CD14-positive monocyte (primary cell): ENCODE data around the gene TRPV4. TPM values are rescaled to one million over a fixed set of nuclear protein-coding genes. Genes with fewer than 3 reads are reported as not detected.

Experiments used
- DNase-seq, 3 donors: peaks; one replicate each; pipeline ENCODE4 v3.0.0-alpha.2; 2011 to 2022
- H2AFZ ChIP-seq: 2 replicates; pipeline ENCODE4 v1.6.0; 2012; ENCODE audit warnings: mild to moderate bottlenecking, low read depth, low read length, inconsistent platforms; ENCODE audit not compliant: insufficient read depth, poor library complexity, severe bottlenecking
- H3K27ac ChIP-seq, 2 donors: 1 replicate in 1 of 2; 2 replicates in 1 of 2; pipeline ENCODE4 v1.5.1; 2012 to 2013; ENCODE audit warnings: low read length in 2 of 2, control low read depth in 1 of 2, inconsistent platforms in 1 of 2, low read depth in 1 of 2, mild to moderate bottlenecking in 1 of 2
- H3K27me3 ChIP-seq, 2 donors: one replicate each; pipeline versions ENCODE4 v1.6.0 to v1.6.1; 2011 to 2013; ENCODE audit warnings: low read length in 2 of 2; ENCODE audit not compliant: control insufficient read depth in 2 of 2, insufficient read depth in 2 of 2
- H3K36me3 ChIP-seq, 2 donors: replicated peaks in 1 of 2; 1 replicate in 1 of 2; 2 replicates in 1 of 2; pipeline versions ENCODE4 v1.5.1 to v1.6.1; 2012 to 2013; ENCODE audit warnings: low read length in 2 of 2, control low read depth in 1 of 2, inconsistent platforms in 1 of 2, mild to moderate bottlenecking in 1 of 2; ENCODE audit not compliant: insufficient read depth in 2 of 2, control insufficient read depth in 1 of 2
- H3K4me1 ChIP-seq, 2 donors: 1 replicate in 1 of 2; 2 replicates in 1 of 2; pipeline versions ENCODE4 v1.5.1 to v1.6.1; 2012 to 2013; ENCODE audit warnings: low read length in 2 of 2, control low read depth in 1 of 2, inconsistent platforms in 1 of 2, mild to moderate bottlenecking in 1 of 2, moderate library complexity in 1 of 2; ENCODE audit not compliant: insufficient read depth in 2 of 2, control insufficient read depth in 1 of 2
- H3K4me2 ChIP-seq: replicated peaks from 2 replicates; pipeline ENCODE3; 2012; ENCODE audit warnings: low read length, moderate library complexity, mild to moderate bottlenecking; ENCODE audit not compliant: poor library complexity, severe bottlenecking; ENCODE audit errors: extremely low read depth
- H3K4me3 ChIP-seq, 3 experiments: fragments of 200-600 bp in 1 of 3; sonication (generic) in 1 of 3; replicated peaks in 1 of 3; 1 replicate in 2 of 3; 2 replicates in 1 of 3; pipeline ENCODE4 v1.5.1; 2011 to 2013; ENCODE audit warnings: low read length in 3 of 3, mild to moderate bottlenecking in 3 of 3, control low read depth in 2 of 3, low read depth in 2 of 3, inconsistent platforms in 1 of 3, moderate library complexity in 1 of 3
- H3K79me2 ChIP-seq: 2 replicates; pipeline ENCODE4 v1.6.0; 2012; ENCODE audit warnings: mild to moderate bottlenecking, control low read depth, inconsistent platforms, low read length, moderate library complexity; ENCODE audit not compliant: insufficient read depth
- H3K9ac ChIP-seq: 2 replicates; pipeline ENCODE4 v1.6.0; 2017; ENCODE audit warnings: low read length, mild to moderate bottlenecking; ENCODE audit not compliant: insufficient read depth, poor library complexity, severe bottlenecking
- H3K9me3 ChIP-seq, 2 donors: replicated peaks in 1 of 2; 1 replicate in 1 of 2; 2 replicates in 1 of 2; pipeline versions ENCODE4 v1.5.1 to v1.6.1; 2012 to 2013; ENCODE audit warnings: low read length in 2 of 2, control low read depth in 1 of 2; ENCODE audit not compliant: control insufficient read depth in 1 of 2, insufficient read depth in 1 of 2
- H4K20me1 ChIP-seq: 2 replicates; pipeline ENCODE4 v1.6.0; 2012; ENCODE audit warnings: mild to moderate bottlenecking, low read length, control low read depth, moderate library complexity; ENCODE audit not compliant: insufficient read depth
- H3K27ac Mint-ChIP-seq, 7 donors: one replicate each; pipeline ENCODE4 v1.8.0; 2020; ENCODE audit warnings: mild to moderate bottlenecking in 7 of 7, mixed read lengths in 7 of 7, moderate library complexity in 6 of 7, inconsistent platforms in 2 of 7
- H3K27me3 Mint-ChIP-seq, 3 donors: one replicate each; pipeline ENCODE4 v1.8.0; 2021 to 2022; ENCODE audit warnings: low read depth in 3 of 3, mild to moderate bottlenecking in 3 of 3, mixed read lengths in 3 of 3, moderate library complexity in 3 of 3, inconsistent platforms in 1 of 3
- H3K36me3 Mint-ChIP-seq, 2 donors: one replicate each; pipeline ENCODE4 v1.8.0; 2020; ENCODE audit warnings: mixed read lengths in 2 of 2, inconsistent platforms in 1 of 2, mild to moderate bottlenecking in 1 of 2
- H3K4me1 Mint-ChIP-seq: one replicate; pipeline ENCODE4 v1.8.0; 2020; ENCODE audit warnings: mild to moderate bottlenecking, mixed read lengths
- H3K4me3 Mint-ChIP-seq, 2 donors: one replicate each; pipeline ENCODE4 v1.8.0; 2020; ENCODE audit warnings: mild to moderate bottlenecking in 2 of 2, mixed read lengths in 2 of 2, moderate library complexity in 1 of 2
- H3K9me3 Mint-ChIP-seq, 7 donors: one replicate each; pipeline ENCODE4 v1.8.0; 2020 to 2022; ENCODE audit warnings: mixed read lengths in 7 of 7, mild to moderate bottlenecking in 6 of 7, moderate library complexity in 6 of 7, inconsistent platforms in 2 of 7
- WGBS: methylation state at CpG from one replicate; pipeline ENCODE4 v1.1.5; 2013; ENCODE audit warnings: missing lambda C conversion rate; ENCODE audit not compliant: insufficient coverage; 5-methylcytosine and 5-hydroxymethylcytosine counted together
- intact Hi-C, 2 donors: fragments of 100-400 bp; cut with micrococcal nuclease; formaldehyde crosslinking; loops; one replicate each; pipeline versions ENCODE4 v1.15.0 to v1.15.1; 2023
- polyA plus RNA-seq, 3 donors: library from polyadenylated mRNA; depleted of rRNA in 1 of 3; unstranded in 2 of 3; stranded (reverse) in 1 of 3; fragments of 300-500 nt in 2 of 3; fragments of >200 nt in 1 of 3; fragmentation: Illumina TruSeq in 2 of 3; gene quantifications; 1 replicate in 2 of 3; 2 replicates in 1 of 3; pipeline ENCODE4 v1.2.3, GENCODE V29; 2012 to 2021
- TF ChIP-seq, protein P1 (sequence below): fragments of 200-600 bp; IDR thresholded peaks from one replicate; pipeline ENCODE4 v1.8.0; 2022; ENCODE audit warnings: antibody characterized with exemption, mild to moderate bottlenecking

The TRPV4 gene
- polyA plus RNA-seq, 3 donors = 0.64 to 3.1 (median 2.0) TPM

DNA sequence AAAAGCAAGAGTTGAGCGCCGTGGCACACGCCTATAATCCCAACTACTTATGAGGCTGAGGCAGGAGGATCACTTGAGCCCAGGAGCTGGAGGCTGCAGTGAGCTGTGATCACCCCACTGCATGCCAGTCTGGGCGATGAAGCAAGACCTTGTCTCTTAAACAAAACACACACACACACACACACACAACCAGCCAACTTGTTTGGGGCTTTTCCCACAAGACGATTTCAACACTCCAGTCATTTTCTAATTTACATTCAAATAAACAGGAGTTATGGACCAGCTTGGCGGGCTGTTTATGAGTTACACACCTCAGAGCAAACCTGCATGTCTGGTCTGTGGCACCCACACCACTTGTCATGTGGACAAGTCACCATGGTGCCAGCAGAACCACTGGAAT is 40.5 kb upstream of the TRPV4 start:
- no peak overlapping the region for H3K4me3 ChIP-seq
- no peak overlapping the region for H2AFZ ChIP-seq
- H3K27ac ChIP-seq = peak overlapping the region in 1 of 2 donors; percentile 40
- TF ChIP-seq, protein P1, sequence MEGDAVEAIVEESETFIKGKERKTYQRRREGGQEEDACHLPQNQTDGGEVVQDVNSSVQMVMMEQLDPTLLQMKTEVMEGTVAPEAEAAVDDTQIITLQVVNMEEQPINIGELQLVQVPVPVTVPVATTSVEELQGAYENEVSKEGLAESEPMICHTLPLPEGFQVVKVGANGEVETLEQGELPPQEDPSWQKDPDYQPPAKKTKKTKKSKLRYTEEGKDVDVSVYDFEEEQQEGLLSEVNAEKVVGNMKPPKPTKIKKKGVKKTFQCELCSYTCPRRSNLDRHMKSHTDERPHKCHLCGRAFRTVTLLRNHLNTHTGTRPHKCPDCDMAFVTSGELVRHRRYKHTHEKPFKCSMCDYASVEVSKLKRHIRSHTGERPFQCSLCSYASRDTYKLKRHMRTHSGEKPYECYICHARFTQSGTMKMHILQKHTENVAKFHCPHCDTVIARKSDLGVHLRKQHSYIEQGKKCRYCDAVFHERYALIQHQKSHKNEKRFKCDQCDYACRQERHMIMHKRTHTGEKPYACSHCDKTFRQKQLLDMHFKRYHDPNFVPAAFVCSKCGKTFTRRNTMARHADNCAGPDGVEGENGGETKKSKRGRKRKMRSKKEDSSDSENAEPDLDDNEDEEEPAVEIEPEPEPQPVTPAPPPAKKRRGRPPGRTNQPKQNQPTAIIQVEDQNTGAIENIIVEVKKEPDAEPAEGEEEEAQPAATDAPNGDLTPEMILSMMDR = no peak
- peaks cover 96% of the 10 kb centered on the region for H4K20me1 ChIP-seq
- no peaks in the 10 kb centered on the region for H3K9me3 ChIP-seq
- H3K27ac Mint-ChIP-seq = peak overlapping the region in 4 of 7 donors; percentile 18 to 65 (median 41)
- H3K79me2 ChIP-seq = peaks cover 87% of the 10 kb centered on the region
- peaks cover 30 to 74% of the 10 kb centered on the region in 2 donors for H3K36me3 Mint-ChIP-seq
- intact Hi-C loops = loop anchor here in 1 of 2 donors (10.0 kb wide), 1 partner anchor 159 kb away; the partner anchor contains the start of gene FAM222A
- peaks cover 11 to 25% of the 10 kb centered on the region in 2 donors for H3K36me3 ChIP-seq
- no peak overlapping the region for H3K9ac ChIP-seq
- peaks cover 0 to 2% (median 0%) of the 10 kb centered on the region in 7 donors for H3K9me3 Mint-ChIP-seq
- H3K4me1 ChIP-seq = peaks cover 61 to 78% of the 10 kb centered on the region in 2 donors
- H3K4me3 Mint-ChIP-seq = no peak overlapping the region
- H3K27me3 ChIP-seq = no peaks in the 10 kb centered on the region
- peaks cover 73% of the 10 kb centered on the region for H3K4me1 Mint-ChIP-seq
- 92% methylated on average over 4 of the region's 6 CpGs for WGBS
- H3K27me3 Mint-ChIP-seq = peaks cover 0 to 2% (median 0%) of the 10 kb centered on the region in 3 donors
- peak in 1 of 3 donors; percentile 24 for DNase-seq
- no peak overlapping the region for H3K4me2 ChIP-seq

DNA sequence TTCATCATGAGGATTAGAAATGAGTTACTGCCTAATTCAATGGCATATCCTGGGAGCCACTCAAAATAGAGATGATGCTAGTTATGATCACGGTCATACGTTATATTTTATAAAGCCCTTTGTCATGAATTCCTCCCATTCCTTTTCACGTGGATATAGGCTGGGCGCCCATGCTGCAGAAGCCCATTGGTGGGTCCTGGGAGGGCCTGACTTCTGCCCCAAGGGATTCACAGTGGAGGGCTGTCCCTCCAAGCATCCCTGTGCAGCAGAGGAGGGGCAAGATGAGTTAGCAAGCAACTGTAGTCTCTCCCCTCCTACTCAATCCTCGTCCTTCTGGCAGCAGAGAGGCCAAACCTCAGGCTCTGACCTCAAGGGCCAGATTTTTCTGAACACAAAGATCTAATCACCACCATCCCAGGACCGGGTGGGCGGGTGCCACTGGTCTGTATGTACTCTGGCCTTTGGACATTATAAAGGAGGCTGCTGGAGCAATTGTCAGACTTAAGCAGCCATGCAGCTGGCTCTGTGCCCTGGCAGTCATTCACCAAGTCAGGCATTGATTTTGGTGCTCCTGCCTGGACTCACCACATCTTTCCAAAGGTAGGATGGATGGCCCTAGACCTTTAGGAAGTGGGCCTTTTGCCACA is 38.6 kb upstream of the TRPV4 start:
- Histone ChIP-seq H3K27ac (peak overlapping the region; percentile 14 to 69), H3K9ac (no peak overlapping the region), H3K36me3 (peaks cover 11 to 25% of the 10 kb centered on the region in 2 donors), H3K4me3 (no peak overlapping the region), H4K20me1 (peaks cover 96% of the 10 kb centered on the region), H2AFZ (no peak overlapping the region), H3K9me3 (no peaks in the 10 kb centered on the region), H3K27me3 (no peaks in the 10 kb centered on the region), H3K4me1 (peaks cover 57 to 69% of the 10 kb centered on the region in 2 donors), H3K4me2 (no peak overlapping the region), H3K79me2 (peaks cover 85% of the 10 kb centered on the region)
- WGBS = no CpG with 5 or more reads among the region's 7 CpGs
- DNase-seq = no peak
- TF ChIP-seq, protein P1 = no peak
- H3K27me3 Mint-ChIP-seq = peaks cover 0 to 2% (median 0%) of the 10 kb centered on the region in 3 donors
- no peak overlapping the region for H3K4me3 Mint-ChIP-seq
- peaks cover 60% of the 10 kb centered on the region for H3K4me1 Mint-ChIP-seq
- H3K36me3 Mint-ChIP-seq = peaks cover 25 to 62% of the 10 kb centered on the region in 2 donors
- peaks cover 0 to 2% (median 0%) of the 10 kb centered on the region in 7 donors for H3K9me3 Mint-ChIP-seq
- peak overlapping the region in 5 of 7 donors; percentile 25 to 88 (median 54) for H3K27ac Mint-ChIP-seq
- intact Hi-C loops = loop anchor here in 1 of 2 donors (10.0 kb wide), 1 partner anchor 157 kb away; the partner anchor contains the start of gene FAM222A
